Fibroblast of skin of right quadriceps (primary cell): ENCODE measurements around the gene OR4D2.
A peak's percentile ranks its signal among the peaks of the same experiment; 100 is the strongest.
"Not testable (repeated sequence)": the region's sequence is repeated elsewhere in the genome, so short reads cannot be mapped to it uniquely, and the experiment has no call there.

Experiments used
- DNase-seq: peaks from one replicate; pipeline ENCODE4 v3.0.0-alpha.2; 2013

Gene OR4D2

DNA sequence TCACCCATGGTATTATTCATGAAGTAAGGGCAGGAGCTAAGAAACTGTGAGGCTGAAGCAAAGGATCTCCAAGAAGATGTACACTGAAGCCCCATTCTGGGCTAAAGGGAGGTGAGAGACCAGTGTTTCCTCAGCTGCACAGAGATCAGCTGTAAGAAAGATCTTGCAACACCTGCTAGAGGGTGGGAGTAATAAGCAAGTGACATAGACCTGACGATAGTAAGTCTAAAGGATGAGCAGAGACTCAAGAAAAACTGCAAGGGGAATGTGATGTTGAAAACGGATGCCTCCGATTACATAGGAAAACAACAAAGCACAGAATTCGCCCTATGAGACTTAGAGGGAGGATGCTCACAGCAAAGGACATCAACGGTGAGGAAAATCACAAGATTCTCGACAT is at the start of gene OR4D2:
TSS of gene OR4D2 (plus strand) at position 301 of the 400 bp plus-strand sequence. CDS start 2,674 bp downstream, outside the sequence.
- DNase-seq: no peak

DNA sequence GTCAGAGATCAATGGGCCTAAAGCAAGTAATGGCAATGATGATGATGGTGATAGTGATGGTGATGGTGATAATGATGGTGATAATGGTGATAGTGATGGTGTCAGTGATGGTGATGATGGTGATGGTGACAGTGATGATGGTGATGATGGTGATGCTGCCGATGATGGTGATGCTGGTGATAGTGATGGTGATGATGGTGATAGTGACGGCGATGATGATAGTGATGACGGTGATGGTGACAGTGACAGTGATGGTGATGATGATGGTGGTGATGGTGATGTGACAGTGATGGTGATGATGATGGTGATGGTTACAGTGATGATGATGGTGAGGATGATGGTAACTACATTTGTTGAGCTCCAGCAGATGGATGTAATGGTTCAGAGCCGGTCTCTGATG is 49.4 kb upstream of the OR4D2 start:
- DNase-seq: no peak

DNA sequence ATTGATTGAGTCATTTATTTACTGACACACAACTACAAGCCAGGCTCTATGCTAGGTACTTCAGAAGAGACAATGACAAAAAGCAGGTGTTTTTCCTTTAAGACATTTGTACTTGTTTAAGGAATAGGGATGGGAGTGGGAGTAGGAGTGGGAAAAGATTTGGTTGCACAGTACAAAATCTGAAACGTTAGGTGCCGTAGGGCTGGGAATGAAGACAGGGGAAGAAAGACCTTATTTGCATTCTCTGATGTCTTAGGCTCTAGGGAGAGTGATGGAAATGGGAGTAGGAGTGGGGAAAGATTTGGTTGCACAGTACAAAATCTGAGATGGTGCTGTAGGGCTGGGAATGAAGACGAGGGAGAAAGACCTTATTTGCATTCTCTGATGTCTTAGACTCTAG is 47.3 kb upstream of the OR4D2 start:
- no peak for DNase-seq

DNA sequence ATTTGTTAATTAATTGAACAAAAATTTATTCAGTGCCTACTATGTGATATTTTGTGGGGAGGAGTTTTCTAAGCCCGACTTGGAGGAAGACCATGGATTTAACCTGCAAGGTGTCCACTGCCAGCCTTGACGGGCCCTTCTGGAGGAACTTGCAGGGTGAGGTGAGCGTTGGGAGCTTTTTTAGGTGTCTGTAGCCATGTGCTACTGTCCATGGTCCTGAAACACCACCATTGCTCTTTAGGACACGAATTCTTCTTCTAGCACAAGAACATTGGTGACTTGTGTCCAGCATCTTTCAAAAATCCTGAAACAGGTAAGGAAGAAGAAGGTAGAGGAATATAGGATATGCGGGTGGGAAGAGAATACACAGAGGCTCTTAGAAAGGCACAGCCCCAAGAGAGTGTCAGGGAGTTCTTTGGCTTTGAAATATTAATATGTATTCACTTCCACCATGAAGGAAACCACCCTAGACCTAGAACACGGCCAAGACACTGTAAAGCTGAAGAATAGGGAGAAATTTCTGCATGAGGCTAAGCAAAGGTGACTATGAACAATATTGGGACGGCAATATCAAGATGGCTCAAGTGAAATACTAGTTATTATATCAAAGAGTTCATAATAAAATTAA is 46.5 kb upstream of the OR4D2 start:
- peak; percentile 51 for DNase-seq

DNA sequence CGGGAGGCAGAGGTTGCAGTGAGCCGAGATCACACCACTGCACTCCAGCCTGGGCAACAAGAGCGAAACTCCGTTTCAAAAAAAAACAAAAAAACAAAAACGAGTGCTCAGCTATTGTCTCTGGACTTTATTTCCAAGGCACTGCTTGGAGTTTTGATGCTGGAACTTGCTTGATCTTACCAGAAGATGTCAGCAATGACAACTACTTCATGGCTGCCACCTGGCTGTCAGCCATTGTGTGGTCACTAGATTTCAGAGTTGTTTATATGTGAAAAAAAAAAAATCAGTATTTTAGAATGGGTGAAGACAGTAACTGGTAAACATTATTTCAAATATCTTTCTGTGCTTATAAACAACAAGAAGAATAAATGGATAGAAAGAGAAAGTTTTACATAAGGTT is 44.9 kb upstream of the OR4D2 start:
- peak; percentile 19 for DNase-seq

DNA sequence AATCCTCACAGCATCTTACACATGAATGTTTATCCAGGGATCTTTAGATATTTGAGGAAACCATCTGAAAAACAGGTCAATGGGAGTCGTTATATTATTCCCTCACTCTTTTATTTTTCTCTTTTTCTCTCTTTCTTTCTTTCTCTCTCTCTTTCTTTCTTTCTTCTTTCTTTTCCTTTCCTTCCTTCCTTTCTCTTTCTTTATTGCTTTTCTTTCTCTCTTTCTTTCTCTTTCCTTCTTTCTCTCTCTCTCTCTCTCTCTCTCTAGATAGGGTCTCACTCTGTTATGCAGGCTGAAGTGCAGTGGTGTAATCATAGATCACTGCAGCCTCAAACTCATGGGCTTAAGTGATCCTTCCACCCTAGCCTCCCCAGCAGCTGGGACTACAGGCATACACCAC is 38.9 kb upstream of the OR4D2 start:
- DNase-seq: no peak

DNA sequence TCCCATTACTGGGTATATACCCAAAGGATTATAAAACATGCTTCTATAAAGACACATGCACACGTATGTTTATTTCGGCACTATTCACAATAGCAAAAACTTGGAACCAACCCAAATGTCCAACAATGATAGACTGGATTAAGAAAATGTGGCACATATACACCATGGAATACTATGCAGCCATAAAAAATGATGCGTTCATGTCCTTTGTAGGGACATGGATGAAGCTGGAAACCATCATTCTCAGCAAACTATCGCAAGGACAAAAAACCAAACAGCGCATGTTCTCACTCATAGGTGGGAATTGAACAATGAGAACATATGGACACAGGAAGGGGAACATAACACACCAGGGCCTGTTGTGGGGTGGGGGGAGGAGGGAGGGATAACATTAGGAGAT is 34.1 kb upstream of the OR4D2 start:
- not testable (repeated sequence) for DNase-seq

DNA sequence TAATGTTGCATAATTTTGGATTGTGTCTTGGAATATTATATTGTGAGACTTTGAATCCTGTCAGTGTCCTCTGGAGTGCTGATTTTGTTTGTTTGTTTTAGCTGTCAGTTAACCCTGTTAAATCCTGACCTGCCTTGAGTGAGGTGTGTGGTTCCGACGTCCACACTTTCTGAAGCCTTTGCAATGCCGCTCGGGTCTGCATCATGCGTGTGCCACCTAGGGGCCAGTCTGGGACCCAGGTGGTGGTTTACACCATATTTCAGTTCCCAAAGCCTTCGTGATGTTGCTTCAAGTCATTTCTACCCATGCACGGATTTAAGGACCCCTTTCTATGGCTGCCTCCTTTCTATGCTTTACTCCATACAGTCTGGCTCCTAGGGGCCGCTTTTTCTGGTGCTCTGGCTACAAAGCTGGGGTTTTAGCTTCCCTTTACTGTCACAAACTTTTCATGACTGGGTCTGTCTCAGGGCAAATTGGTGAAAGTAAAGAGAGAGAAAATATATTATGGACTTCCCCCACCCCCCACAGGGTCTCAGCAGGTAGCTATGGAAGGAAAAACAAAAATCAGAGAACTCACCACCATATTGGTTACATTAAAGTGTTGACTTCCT is 30.0 kb upstream of the OR4D2 start:
- DNase-seq: no peak

DNA sequence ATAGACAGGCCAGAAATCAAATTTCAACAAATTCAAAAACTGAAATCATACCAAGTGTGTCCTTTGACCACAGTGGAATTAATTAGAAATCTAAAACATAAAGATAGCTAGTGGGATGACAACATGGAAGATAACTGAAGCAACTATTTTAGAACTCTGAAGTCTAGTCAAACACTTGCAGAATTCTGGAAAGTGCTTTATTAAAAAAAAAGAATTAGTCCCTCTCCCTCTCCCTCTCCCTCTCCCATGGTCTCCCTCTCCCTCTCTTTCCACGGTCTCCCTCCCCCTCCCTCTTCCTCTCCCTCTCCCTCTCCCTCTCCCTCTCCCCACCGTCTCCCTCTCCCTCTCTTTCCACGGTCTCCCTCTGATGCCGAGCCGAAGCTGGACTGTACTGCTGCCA is 25.3 kb upstream of the OR4D2 start:
- no peak for DNase-seq

DNA sequence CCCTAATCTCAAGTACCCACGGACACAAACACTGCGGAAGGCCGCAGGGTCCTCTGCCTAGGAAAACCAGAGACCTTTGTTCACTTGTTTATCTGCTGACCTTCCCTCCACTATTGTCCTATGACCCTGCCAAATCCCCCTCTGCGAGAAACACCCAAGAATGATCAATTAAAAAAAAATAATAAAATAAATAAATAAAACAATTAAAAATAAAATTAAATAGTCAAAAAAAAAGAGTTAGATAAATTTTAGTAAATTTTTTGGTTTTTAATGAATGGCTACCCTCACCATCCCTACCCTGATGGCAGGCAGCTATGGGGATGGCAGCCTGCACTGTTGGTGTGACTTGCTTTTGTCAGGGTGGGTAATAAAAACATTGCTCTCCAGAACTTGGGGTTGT is 23.4 kb upstream of the OR4D2 start:
- DNase-seq: not testable (repeated sequence)

DNA sequence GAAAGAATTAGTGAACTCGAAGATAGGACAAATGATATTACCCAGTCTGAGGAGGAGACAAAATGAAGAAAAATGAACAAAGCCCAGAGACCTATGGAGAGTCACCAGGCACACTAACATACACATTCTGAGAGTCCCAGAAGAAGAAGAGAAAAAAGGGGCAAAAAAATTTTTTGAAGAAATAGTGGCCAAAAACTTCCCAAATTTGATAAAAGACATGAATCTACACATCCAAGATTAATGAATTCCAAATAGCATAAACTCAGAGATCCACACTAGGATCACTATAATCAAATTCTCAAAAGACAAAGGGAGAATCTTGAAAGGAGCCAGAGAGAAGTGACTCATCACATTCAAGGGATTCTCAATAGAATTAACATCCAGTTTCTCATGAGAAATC is 22.0 kb upstream of the OR4D2 start:
- no peak for DNase-seq

DNA sequence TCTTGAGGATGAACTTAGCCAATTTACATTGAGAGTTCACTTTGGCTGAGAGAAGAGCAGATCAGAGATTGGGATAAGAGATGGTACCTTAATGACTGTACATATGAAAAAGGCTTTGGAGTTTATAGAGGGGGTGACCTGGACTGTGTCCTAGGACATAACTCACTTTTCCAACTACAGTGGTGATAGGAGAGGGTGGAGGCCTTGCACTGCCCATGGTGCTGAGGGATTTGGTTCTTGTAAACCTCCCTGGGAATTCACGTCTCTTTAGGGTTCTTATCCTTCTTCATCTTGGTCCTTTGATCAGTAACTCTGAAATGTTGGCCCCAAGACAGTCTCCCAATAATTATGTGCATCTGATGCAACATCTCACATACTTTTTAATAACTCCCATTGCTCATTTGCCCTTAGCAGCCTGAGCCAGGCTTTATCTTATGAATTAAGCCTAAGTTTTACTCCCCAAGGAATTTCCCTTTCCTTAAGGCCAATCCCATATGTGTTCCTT is 18.8 kb upstream of the OR4D2 start, which contains the start of gene OR4D1:
TSS of gene OR4D1 (plus strand) at position 455 of the 505 bp plus-strand sequence. CDS start 6,770 bp downstream, outside the sequence.
- DNase-seq: no peak

DNA sequence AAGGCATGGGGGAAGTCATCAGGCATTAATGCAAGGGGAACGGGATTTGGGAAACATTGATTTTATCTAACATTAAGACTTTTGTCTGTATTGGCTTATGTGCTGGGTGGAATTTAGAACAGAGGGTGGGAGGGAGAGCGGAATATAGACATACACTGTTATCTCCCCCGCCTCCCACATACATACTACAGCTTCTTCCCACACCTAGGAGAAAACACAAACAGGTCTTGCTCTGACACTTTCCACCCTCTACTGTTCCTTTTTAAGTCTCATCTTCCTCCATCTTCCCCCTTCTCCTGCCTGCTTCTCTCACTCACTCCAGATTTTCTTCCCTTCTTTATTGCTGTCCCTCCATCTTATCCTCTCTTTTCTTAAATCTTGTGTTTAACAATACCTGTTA is 18.2 kb upstream of the OR4D2 start:
- DNase-seq: no peak

DNA sequence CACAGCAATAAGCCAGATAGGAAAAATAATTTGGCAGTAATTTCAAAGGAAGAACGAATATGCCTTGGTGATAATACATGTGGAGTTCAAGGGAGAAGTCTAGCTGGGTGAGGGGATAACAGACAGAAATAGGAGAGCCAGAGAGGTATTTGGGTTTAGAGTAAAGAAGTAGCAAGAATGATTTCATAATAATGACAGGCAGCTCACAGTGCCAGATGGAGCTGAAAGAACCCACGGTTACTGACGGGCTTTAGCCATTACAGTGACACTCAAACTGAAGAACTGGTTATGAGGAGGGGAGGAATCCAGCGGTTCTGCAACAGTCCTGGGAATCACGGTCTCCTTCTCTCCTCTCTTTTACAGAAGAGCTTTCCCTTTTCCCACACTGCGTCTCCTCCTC is 16.4 kb upstream of the OR4D2 start:
- no peak for DNase-seq

DNA sequence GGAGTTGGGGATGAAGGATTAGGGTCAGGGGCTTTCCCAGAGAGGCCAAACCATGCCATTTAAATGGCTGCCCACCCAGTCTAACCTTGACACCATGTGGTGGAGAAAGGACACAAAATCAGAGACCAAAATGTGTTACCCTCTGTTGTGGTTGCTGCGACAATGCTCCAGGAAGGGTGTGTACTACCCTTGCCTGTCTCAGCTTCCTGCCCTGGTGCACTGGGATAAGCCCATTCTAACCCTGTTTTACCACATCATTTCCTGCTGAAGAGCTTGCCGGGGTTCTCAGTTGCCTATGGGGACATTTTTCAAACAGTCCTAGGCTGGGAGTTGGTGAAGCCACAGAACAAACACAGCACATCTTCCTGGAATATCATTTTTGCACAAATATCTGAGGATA is 13.7 kb upstream of the OR4D2 start:
- no peak for DNase-seq

DNA sequence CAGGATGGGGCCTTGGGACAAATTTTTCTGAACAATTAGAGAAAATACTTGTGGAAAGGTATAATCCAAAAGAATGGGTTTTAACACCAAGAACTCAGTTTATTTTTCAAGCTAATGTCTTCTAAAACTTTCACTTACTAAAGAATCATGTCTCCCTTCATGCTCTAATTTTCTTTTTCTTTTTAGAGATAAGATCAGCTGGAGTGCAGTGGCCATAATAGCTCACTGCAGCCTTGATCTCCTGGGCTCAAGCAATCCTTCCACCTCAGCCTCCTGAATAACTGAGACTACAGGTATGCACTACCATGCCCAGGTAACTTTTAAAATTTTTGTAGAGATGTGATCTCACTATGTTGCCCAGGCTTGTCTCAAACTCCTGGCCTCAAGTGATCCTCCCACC is 13.1 kb upstream of the OR4D2 start:
- DNase-seq: no peak

DNA sequence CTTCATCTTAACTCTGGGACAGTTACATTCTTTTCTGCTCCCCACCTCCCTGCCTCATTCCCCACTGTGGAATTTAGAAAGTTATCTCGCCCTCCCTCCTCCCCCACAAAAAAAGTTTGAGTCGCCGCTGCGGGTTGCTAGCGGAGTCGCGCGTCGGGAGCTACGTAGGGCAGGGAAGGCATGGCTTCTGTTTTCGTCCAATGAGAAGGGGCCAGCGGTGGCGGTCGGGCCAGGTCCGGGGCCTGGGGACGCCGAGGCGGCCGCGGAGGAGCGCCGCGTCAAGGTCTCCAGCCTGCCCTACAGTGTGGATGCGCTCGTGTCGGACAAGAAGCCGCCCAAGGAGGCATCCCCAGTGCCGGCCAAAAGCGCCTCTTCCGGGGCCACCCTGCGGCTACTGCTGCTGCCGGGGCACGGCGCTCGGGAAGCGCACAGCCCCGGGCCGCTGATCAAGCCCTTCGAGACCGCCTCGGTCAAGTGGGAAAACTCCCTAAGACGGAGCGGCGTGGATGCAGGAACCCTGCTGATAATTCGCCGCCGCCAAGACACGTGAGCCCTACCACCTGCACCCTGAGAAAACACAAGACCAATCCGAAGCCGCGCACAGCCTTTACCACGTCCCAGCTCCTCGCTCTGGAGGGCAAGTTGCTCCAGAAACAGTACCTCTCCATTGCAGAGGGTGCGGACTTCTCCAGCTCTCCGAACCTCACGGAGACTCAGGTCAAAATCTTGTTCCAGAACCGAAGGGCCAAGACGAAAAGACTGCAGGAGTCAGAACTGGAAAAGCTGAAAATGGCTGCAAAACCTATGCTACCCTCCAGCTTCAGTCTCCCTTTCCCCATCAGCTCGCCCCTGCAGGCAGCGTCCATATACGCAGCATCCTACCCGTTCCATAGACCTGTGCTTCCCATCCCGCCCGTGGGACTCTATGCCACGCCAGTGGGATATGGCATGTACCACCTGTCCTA is 9.7 kb upstream of the OR4D2 start:
- DNase-seq: no peak

DNA sequence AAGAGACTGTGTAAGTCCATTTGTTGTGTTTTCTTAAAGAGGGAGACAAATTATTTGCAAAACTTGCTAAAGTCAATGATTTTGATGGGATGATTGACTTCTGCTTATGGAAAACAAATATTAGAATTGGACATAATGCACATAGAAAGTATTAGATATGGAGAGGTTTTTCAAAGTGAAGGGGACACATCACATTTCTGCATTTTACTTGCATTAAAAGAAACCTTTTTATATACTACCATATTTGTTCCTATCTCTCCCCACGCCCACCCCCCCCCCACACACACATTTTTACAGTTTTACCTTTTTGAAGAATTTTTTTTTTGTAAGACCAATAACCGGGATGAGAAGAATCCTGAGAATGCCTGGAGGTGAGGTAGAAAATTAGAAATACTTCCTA is 8.6 kb upstream of the OR4D2 start:
- DNase-seq: no peak

DNA sequence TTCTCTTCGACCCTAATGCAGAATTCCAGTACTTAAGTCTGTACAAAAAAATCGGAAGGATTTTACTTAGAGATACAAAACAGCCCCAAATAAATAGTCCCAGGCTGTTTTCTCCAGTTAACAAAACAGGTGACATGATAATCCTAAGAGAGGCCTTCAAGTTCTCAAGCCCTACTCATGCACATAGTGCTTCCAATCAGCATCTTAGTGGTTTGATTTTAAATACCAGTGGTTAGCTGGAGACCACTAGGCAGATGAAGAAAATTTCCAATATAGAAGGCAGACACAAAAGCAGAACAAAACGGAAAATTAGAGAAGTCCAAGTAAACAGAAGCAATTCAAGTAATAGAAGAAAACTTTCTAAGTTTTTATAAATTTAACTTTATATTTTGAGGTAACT is 5.2 kb upstream of the OR4D2 start:
- no peak for DNase-seq

DNA sequence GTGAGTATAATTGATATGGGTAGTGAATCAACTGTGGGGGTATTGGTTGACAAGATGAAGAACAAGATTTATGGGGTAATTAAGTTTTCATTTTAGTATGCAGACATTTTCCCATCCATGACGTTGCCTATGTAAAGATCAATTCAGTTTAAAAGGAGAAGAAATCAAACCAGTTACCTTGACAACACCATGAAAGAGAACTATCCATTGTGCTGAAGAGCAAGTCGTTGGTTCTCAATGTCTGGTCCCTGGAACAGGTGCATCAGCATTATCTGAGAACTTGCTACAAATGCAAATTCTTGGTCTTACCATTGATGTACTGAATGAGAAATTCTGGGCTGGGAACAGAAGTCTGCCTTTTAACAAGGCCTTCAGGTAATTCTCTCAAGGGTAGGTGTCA is 801 bp upstream of the OR4D2 start:
- no peak for DNase-seq

DNA sequence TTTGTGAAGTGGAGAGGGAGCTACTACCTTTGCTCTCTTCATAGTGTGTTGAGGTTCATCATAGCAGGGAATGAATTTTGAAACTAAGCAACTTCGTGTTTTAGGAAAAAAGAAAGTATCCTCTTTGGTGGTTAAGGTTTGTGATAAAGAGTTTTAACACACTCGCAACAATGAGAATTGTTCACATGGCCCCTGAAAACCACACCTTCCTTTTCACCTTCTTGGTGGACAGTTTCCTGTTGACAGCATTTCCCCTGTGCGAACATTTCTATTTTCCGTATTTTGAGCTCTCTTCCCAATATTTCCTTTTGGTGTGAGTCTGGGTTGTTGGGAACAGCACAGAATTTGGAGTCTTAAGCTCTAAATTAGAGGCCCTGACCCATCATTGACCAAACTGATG is 3.8 kb downstream of the OR4D2 start:
- no peak for DNase-seq

DNA sequence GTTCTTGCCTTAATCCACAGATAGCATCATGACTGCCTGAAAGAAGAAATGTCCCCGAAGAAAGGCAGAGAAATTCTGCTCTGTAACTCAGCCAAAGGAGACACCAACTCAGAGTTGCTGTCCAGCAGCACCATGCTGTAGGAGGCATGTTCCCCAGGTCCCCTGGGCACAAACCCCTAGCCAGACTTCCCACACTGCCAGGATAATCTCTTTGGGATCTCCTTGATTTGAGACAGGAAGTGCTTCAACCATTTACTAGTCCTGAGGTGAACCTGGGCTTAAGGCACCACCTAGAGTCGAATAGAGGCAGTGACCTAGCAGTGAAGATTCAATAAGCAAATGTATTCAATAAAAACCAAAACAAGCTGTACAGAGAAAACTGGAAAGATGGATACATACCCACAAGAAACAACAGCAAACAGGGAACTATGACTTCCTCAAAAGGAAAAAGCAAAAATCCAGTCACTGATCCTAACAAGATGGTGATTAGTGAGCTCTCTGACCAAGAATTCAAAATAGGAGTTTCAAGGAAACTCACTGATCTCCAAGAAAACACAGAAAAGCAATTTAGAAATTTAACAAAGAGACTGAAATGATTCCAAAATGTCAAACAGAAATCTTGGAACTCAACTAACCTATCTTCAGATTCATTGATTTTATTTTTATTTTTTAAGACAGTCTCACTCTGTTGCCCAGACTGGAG is 5.7 kb downstream of the OR4D2 start:
- DNase-seq: peak; percentile 10

DNA sequence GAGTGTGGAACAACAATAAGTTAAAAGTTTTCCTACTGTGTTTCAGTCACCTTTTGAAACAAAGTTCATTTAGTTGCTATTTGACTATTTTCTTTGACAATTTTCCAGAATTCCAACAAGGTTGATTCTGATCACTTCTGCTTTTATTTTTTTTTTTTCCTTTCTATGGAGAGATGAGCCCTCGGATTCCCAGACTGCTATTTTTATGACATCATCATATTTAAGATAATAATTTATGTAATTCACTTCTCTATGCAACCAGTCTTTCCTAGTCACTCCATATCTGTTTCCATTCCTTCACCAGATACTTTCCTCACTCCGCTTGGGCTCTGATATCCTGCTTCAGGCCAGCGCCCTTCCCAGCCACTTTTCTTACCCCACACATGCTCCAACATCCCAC is 8.1 kb downstream of the OR4D2 start:
- no peak for DNase-seq
